HCT116 (cell line): ENCODE data around the gene MMAA. TPM values are rescaled to one million over a fixed set of nuclear protein-coding genes. Genes with fewer than 3 reads are reported as not detected.

ENCODE experiments used
- ATAC-seq: fragments of 200-7000 bp; cut with Tn5 transposase; 2 replicates; pipeline ENCODE4 v1.9.1; 2020; ENCODE audit warnings: mild to moderate bottlenecking, moderate library complexity
- BruUV-seq: library from RNA; stranded (reverse); fragments of 400-500 nt; replicated peaks from 2 replicates; lab custom pipeline; 2021; lab: Mats Ljungman, UMichigan
- CTCF ChIA-PET: fragments of 300-600 bp; sonication (Branson Sonifier 250); formaldehyde crosslinking; loops from one replicate; lab custom pipeline; 2021; ENCODE audit warnings: antibody characterized with exemption; lab: Charles Lee
- POLR2A ChIA-PET: fragments of 300-600, 350-600 bp; sonication (Branson Sonifier 250); formaldehyde crosslinking; loops from one replicate; lab custom pipeline; 2021; ENCODE audit warnings: antibody characterized with exemption; lab: Charles Lee
- RAD21 ChIA-PET, 2 experiments: fragments of 300-600 bp; sonication (Branson Sonifier 250); formaldehyde crosslinking; loops; one replicate each; lab custom pipeline; 2023; ENCODE audit warnings: low total read pairs in 2 of 2; ENCODE audit not compliant: uncharacterized antibody in 2 of 2, unreplicated experiment in 2 of 2, low non-redundant PET in 1 of 2; lab: Charles Lee
- DNase-seq: peaks from one replicate; pipeline ENCODE4 v3.0.0-alpha.2; 2010; ENCODE audit warnings: low read depth, low spot score
- H2AFZ ChIP-seq: fragments of 200-600 bp; shearing (Covaris generic), sonication (generic); 2 replicates; pipeline ENCODE4 v1.6.1; 2017; ENCODE audit warnings: low read depth, mixed run types, mixed read lengths, antibody characterized with exemption, low read length; ENCODE audit not compliant: poor library complexity, severe bottlenecking
- H3K27ac ChIP-seq: 2 replicates; pipeline ENCODE4 v1.5.1; 2012; ENCODE audit warnings: low read depth, low read length
- H3K27me3 ChIP-seq: fragments of 200-600 bp; sonication (generic); 2 replicates; pipeline ENCODE4 v1.6.1; 2016; ENCODE audit warnings: mixed run types, low read length, mixed read lengths; ENCODE audit not compliant: insufficient read depth
- H3K36me3 ChIP-seq, 2 experiments: fragments of 200-500 bp in 1 of 2; fragments of 200-600 bp in 1 of 2; sonication (Bioruptor generic) in 1 of 2; sonication (generic) in 1 of 2; 2 replicates each; pipeline versions ENCODE4 v1.5.1 to v1.6.1; 2014 to 2016; ENCODE audit warnings: low read length in 2 of 2, inconsistent platforms in 1 of 2, mixed read lengths in 1 of 2, mixed run types in 1 of 2; ENCODE audit not compliant: insufficient read depth in 2 of 2, control insufficient read depth in 1 of 2
- H3K4me1 ChIP-seq, 2 experiments: fragments of 200-600 bp in 1 of 2; sonication (generic) in 1 of 2; 2 replicates each; pipeline versions ENCODE4 v1.5.1 to v1.6.1; 2012 to 2017; ENCODE audit warnings: low read length in 2 of 2, inconsistent platforms in 1 of 2, mild to moderate bottlenecking in 1 of 2, mixed read lengths in 1 of 2, mixed run types in 1 of 2, moderate library complexity in 1 of 2; ENCODE audit not compliant: insufficient read depth in 2 of 2, control insufficient read depth in 1 of 2
- H3K4me2 ChIP-seq: fragments of 200-600 bp; sonication (generic); 2 replicates; pipeline ENCODE4 v1.6.1; 2017; ENCODE audit warnings: mixed run types, low read length, mixed read lengths
- H3K4me3 ChIP-seq, 2 experiments: fragments of 200-600 bp in 1 of 2; sonication (generic) in 1 of 2; replicated peaks in 1 of 2; 2 replicates each; pipeline ENCODE4 v1.5.1; 2011 to 2016; ENCODE audit warnings: low read length in 2 of 2, control low read depth in 1 of 2, low read depth in 1 of 2, mild to moderate bottlenecking in 1 of 2, mixed read lengths in 1 of 2, mixed run types in 1 of 2
- H3K79me2 ChIP-seq: fragments of 200-600 bp; sonication (generic); 2 replicates; pipeline ENCODE4 v1.6.1; 2017; ENCODE audit warnings: mild to moderate bottlenecking, mixed run types, low read length, moderate library complexity, mixed read lengths; ENCODE audit not compliant: insufficient read depth
- H3K9ac ChIP-seq: fragments of 200-600 bp; sonication (generic); 2 replicates; pipeline ENCODE4 v1.6.1; 2016; ENCODE audit warnings: low read length, mixed read lengths
- H3K9me2 ChIP-seq: fragments of 200-600 bp; sonication (generic), shearing (Covaris generic); 2 replicates; pipeline ENCODE4 v1.6.1; 2017; ENCODE audit warnings: mixed run types, mild to moderate bottlenecking, moderate library complexity; ENCODE audit not compliant: insufficient read depth
- H3K9me3 ChIP-seq, 2 experiments: fragments of 200-500 bp in 1 of 2; fragments of 200-600 bp in 1 of 2; sonication (Bioruptor generic) in 1 of 2; sonication (generic) in 1 of 2; 2 replicates each; pipeline ENCODE4 v1.6.1; 2014 to 2017; ENCODE audit warnings: low read length in 2 of 2, mixed read lengths in 2 of 2, inconsistent platforms in 1 of 2, low read depth in 1 of 2, mild to moderate bottlenecking in 1 of 2, mixed run types in 1 of 2, moderate library complexity in 1 of 2; ENCODE audit not compliant: control insufficient read depth in 1 of 2, insufficient read depth in 1 of 2
- H4K20me1 ChIP-seq: fragments of 200-600 bp; sonication (generic), shearing (Covaris generic); 2 replicates; pipeline ENCODE4 v1.6.1; 2017; ENCODE audit warnings: mixed run types, mild to moderate bottlenecking, moderate library complexity; ENCODE audit not compliant: insufficient read depth
- EZH2phosphoT487 ChIP-seq: fragments of 200-600 bp; IDR thresholded peaks from 2 replicates; pipeline ENCODE4 v1.6.1; 2018; ENCODE audit warnings: antibody characterized with exemption, borderline replicate concordance
- FOSL1 ChIP-seq: IDR thresholded peaks from 2 replicates; pipeline ENCODE4 v1.6.1; 2012; ENCODE audit warnings: low read depth
- JUND ChIP-seq: IDR thresholded peaks from 2 replicates; pipeline ENCODE4 v1.6.1; 2012
- POLR2A ChIP-seq: IDR thresholded peaks from 2 replicates; pipeline ENCODE4 v1.7.0; 2011; ENCODE audit warnings: borderline replicate concordance; ENCODE audit not compliant: insufficient read depth, insufficient read length; ENCODE audit errors: extremely low read depth
- POLR2AphosphoS5 ChIP-seq: IDR thresholded peaks from 2 replicates; pipeline ENCODE4 v1.6.1; 2011; ENCODE audit warnings: mild to moderate bottlenecking, low read depth, low read length, moderate library complexity
- SP1 ChIP-seq: IDR thresholded peaks from 2 replicates; pipeline ENCODE4 v1.6.1; 2012; ENCODE audit warnings: low read depth
- SRF ChIP-seq: IDR thresholded peaks from 2 replicates; pipeline ENCODE4 v1.6.1; 2012; ENCODE audit warnings: low read depth
- TCF7L2 ChIP-seq: IDR thresholded peaks from 2 replicates; pipeline ENCODE4 v1.7.0; 2011; ENCODE audit warnings: borderline replicate concordance, inconsistent platforms; ENCODE audit not compliant: insufficient read depth, insufficient read length; ENCODE audit errors: extremely low read depth
- YY1 ChIP-seq: IDR thresholded peaks from 2 replicates; pipeline ENCODE4 v1.6.1; 2011; ENCODE audit warnings: low read length, low read depth, moderate library complexity, mild to moderate bottlenecking; ENCODE audit not compliant: insufficient replicate concordance; ENCODE audit errors: extremely low read depth
- ZNF274 ChIP-seq: fragments of 200-500 bp; sonication (Bioruptor generic); IDR thresholded peaks from 2 replicates; pipeline ENCODE4 v1.6.1; 2014; ENCODE audit warnings: mild to moderate bottlenecking, low read depth, low read length, inconsistent platforms
- intact Hi-C: fragments of 100-400 bp; cut with micrococcal nuclease; formaldehyde crosslinking; loops from 2 replicates; pipeline ENCODE4 v1.10.0; 2022
- total RNA-seq: library from RNA; stranded (reverse); gene quantifications from one replicate; pipeline ENCODE4 v1.2.1, GENCODE V29; 2021; ENCODE audit not compliant: unreplicated experiment
- TF ChIP-seq, protein P1 (sequence below), 3 experiments: fragments of 200-600 bp in 1 of 3; sonication (generic) in 1 of 3; IDR thresholded peaks in 2 of 3; conservative IDR thresholded peaks in 1 of 3; 2 replicates each; pipeline ENCODE4 v1.5.1; 2012 to 2017; ENCODE audit warnings: low read depth in 2 of 3, low read length in 2 of 3, antibody characterized with exemption in 1 of 3, borderline replicate concordance in 1 of 3, control low read depth in 1 of 3, mild to moderate bottlenecking in 1 of 3, mixed read lengths in 1 of 3, mixed run types in 1 of 3, moderate library complexity in 1 of 3; ENCODE audit not compliant: insufficient read depth in 1 of 3
- TF ChIP-seq, protein P2 (sequence below): IDR thresholded peaks from 2 replicates; pipeline ENCODE4 v1.6.1; 2011; ENCODE audit warnings: mild to moderate bottlenecking, low read length, moderate library complexity; ENCODE audit not compliant: insufficient replicate concordance; ENCODE audit errors: extremely low read depth
- TF ChIP-seq, protein P3 (sequence below): IDR thresholded peaks from 2 replicates; pipeline ENCODE4 v1.6.1; 2012
- TF ChIP-seq, protein P4 (sequence below): IDR thresholded peaks from 2 replicates; pipeline ENCODE4 v1.6.1; 2012; ENCODE audit warnings: low read depth

MMAA gene
- total RNA-seq, 1 experiment from 2014 or later, result 3.6 TPM

DNA sequence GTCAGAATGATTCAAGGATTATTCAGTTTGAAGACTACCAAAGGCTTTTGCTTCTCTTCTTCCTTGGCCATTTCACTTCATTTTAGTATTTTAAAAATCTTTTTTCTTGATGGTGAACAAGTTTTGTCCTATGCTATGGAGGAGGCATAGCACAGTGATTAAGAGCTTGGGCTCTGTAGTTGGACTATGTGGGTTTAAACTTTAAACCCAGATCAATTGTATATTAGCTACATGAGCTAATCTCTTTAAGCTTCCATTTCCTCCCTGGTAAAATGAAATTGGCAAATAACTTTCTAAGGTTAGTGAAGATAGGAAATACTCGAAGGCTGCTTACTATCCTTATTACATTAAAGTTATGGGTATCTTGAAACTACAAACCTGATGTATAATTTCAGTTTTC lies 37.0 kb downstream of the MMAA start (continued):
- TF ChIP-seq, protein P1, sequence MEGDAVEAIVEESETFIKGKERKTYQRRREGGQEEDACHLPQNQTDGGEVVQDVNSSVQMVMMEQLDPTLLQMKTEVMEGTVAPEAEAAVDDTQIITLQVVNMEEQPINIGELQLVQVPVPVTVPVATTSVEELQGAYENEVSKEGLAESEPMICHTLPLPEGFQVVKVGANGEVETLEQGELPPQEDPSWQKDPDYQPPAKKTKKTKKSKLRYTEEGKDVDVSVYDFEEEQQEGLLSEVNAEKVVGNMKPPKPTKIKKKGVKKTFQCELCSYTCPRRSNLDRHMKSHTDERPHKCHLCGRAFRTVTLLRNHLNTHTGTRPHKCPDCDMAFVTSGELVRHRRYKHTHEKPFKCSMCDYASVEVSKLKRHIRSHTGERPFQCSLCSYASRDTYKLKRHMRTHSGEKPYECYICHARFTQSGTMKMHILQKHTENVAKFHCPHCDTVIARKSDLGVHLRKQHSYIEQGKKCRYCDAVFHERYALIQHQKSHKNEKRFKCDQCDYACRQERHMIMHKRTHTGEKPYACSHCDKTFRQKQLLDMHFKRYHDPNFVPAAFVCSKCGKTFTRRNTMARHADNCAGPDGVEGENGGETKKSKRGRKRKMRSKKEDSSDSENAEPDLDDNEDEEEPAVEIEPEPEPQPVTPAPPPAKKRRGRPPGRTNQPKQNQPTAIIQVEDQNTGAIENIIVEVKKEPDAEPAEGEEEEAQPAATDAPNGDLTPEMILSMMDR (IDR thresholded peaks at IDR 0.05 in 2 of 3, conservative IDR thresholded peaks at IDR 0.05 in 1 of 3; ENCODE audit: borderline replicate concordance in 1 of 3, insufficient read depth in 1 of 3, low read depth in 2 of 3, low read length in 2 of 3), result no peak
- TF ChIP-seq JUND (no peak), YY1 (no peak), EZH2phosphoT487 (no peak)
- TF ChIP-seq, protein P2, sequence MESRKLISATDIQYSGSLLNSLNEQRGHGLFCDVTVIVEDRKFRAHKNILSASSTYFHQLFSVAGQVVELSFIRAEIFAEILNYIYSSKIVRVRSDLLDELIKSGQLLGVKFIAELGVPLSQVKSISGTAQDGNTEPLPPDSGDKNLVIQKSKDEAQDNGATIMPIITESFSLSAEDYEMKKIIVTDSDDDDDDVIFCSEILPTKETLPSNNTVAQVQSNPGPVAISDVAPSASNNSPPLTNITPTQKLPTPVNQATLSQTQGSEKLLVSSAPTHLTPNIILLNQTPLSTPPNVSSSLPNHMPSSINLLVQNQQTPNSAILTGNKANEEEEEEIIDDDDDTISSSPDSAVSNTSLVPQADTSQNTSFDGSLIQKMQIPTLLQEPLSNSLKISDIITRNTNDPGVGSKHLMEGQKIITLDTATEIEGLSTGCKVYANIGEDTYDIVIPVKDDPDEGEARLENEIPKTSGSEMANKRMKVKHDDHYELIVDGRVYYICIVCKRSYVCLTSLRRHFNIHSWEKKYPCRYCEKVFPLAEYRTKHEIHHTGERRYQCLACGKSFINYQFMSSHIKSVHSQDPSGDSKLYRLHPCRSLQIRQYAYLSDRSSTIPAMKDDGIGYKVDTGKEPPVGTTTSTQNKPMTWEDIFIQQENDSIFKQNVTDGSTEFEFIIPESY, result no peak

DNA sequence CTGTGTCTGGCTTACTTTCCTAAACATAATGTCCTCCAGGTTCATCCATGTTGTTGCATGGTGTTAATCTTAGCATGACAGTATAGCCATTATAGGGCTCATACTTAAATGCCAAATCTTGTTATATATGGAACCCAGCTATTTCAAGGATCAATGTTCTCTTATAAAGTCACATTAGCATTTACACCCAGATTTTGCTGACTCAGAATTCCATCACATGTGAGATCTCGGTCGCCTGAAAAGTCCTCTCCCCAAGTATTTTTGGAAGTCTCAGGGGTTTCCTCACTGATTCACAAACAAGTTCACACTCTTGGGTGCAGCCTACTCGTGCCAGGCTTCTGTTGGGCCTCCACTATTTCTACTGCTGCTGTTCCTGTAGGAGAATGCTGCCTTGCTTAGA lies 40.9 kb downstream of the MMAA start:
- CTCF ChIA-PET, result no interaction called here
- no peak for TF ChIP-seq FOSL1
- TF ChIP-seq SRF, result no peak
- no peak for TF ChIP-seq POLR2AphosphoS5
- TF ChIP-seq ZNF274, result no peak
- no peak for TF ChIP-seq YY1
- TF ChIP-seq TCF7L2, result no peak
- TF ChIP-seq SP1, result no peak
- TF ChIP-seq, protein P2, result no peak
- TF ChIP-seq, protein P3, sequence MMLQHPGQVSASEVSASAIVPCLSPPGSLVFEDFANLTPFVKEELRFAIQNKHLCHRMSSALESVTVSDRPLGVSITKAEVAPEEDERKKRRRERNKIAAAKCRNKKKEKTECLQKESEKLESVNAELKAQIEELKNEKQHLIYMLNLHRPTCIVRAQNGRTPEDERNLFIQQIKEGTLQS, result no peak
- TF ChIP-seq, protein P4, sequence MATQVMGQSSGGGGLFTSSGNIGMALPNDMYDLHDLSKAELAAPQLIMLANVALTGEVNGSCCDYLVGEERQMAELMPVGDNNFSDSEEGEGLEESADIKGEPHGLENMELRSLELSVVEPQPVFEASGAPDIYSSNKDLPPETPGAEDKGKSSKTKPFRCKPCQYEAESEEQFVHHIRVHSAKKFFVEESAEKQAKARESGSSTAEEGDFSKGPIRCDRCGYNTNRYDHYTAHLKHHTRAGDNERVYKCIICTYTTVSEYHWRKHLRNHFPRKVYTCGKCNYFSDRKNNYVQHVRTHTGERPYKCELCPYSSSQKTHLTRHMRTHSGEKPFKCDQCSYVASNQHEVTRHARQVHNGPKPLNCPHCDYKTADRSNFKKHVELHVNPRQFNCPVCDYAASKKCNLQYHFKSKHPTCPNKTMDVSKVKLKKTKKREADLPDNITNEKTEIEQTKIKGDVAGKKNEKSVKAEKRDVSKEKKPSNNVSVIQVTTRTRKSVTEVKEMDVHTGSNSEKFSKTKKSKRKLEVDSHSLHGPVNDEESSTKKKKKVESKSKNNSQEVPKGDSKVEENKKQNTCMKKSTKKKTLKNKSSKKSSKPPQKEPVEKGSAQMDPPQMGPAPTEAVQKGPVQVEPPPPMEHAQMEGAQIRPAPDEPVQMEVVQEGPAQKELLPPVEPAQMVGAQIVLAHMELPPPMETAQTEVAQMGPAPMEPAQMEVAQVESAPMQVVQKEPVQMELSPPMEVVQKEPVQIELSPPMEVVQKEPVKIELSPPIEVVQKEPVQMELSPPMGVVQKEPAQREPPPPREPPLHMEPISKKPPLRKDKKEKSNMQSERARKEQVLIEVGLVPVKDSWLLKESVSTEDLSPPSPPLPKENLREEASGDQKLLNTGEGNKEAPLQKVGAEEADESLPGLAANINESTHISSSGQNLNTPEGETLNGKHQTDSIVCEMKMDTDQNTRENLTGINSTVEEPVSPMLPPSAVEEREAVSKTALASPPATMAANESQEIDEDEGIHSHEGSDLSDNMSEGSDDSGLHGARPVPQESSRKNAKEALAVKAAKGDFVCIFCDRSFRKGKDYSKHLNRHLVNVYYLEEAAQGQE, result no peak
- no peak for TF ChIP-seq JUND
- TF ChIP-seq POLR2A, result no peak
- no peak for TF ChIP-seq EZH2phosphoT487

More for the DNA sequence above, 40.9 kb downstream of the MMAA start:
- no peaks in the 10 kb centered on the region for H3K27me3 ChIP-seq
- no peak overlapping the region for H3K27ac ChIP-seq
- no peaks in the 10 kb centered on the region for H3K9me3 ChIP-seq
- H3K4me2 ChIP-seq, result no peak overlapping the region
- ChIA-PET POLR2A (no interaction called here), RAD21 (no interaction called here)
- no peaks in the 10 kb centered on the region for H3K79me2 ChIP-seq
- no peak overlapping the region for H2AFZ ChIP-seq
- ATAC-seq (no peak), DNase-seq (no peak)
- no peak overlapping the region for H3K9ac ChIP-seq
- BruUV-seq, result no TSS peak
- H3K4me1 ChIP-seq, result no peaks in the 10 kb centered on the region
- intact Hi-C loops, result no loop called here
- H3K36me3 ChIP-seq, result no peaks in the 10 kb centered on the region
- no peaks in the 10 kb centered on the region for H3K9me2 ChIP-seq
- H4K20me1 ChIP-seq, result no peaks in the 10 kb centered on the region
- no peak overlapping the region for H3K4me3 ChIP-seq
